MCF 10A (cell line): Measurements from ENCODE around the gene RBBP8. TPM values are rescaled to one million over a fixed set of nuclear protein-coding genes. Genes with fewer than 3 reads are reported as not detected.

Source experiments
- BruUV-seq: library from RNA; stranded (reverse); fragments of 400-500 nt; replicated peaks from 2 replicates; lab custom pipeline; 2021; lab: Mats Ljungman, UMichigan
- CTCF ChIA-PET: fragments of 300-600 bp; sonication (Branson Sonifier 250); formaldehyde crosslinking; extraction: SDS; loops from one replicate; lab custom pipeline; 2021; ENCODE audit warnings: antibody characterized with exemption, inconsistent platforms; lab: Yijun Ruan, JAX
- POLR2A ChIA-PET: fragments of 300-600, 350-650 bp; sonication (Branson Sonifier 250); formaldehyde crosslinking; extraction: SDS; loops from one replicate; lab custom pipeline; 2020; ENCODE audit warnings: antibody characterized with exemption, inconsistent platforms; lab: Yijun Ruan, JAX
- DNase-seq: peaks from one replicate; pipeline ENCODE4 v3.0.0-alpha.2; 2018; ENCODE audit not compliant: unreplicated experiment
- H3K27ac Mint-ChIP-seq: one replicate; pipeline ENCODE4 v1.8.0; 2022; ENCODE audit warnings: mild to moderate bottlenecking, low read depth, mixed read lengths; ENCODE audit not compliant: unreplicated experiment
- H3K27me3 Mint-ChIP-seq: one replicate; pipeline ENCODE4 v1.8.0; 2022; ENCODE audit warnings: mixed read lengths; ENCODE audit not compliant: insufficient read depth, unreplicated experiment
- H3K36me3 Mint-ChIP-seq: one replicate; pipeline ENCODE4 v1.8.0; 2022; ENCODE audit warnings: mild to moderate bottlenecking, moderate library complexity, mixed read lengths; ENCODE audit not compliant: insufficient read depth, unreplicated experiment
- H3K4me1 Mint-ChIP-seq: one replicate; pipeline ENCODE4 v1.8.0; 2022; ENCODE audit warnings: mixed read lengths; ENCODE audit not compliant: insufficient read depth, unreplicated experiment
- H3K4me3 Mint-ChIP-seq: one replicate; pipeline ENCODE4 v1.8.0; 2022; ENCODE audit warnings: mild to moderate bottlenecking, moderate library complexity, mixed read lengths; ENCODE audit not compliant: unreplicated experiment
- H3K9me3 Mint-ChIP-seq: one replicate; pipeline ENCODE4 v1.8.0; 2022; ENCODE audit warnings: mixed read lengths; ENCODE audit not compliant: unreplicated experiment
- CTCF ChIP-seq: fragments of 200-600 bp; IDR thresholded peaks from one replicate; pipeline ENCODE4 v1.8.0; 2022; ENCODE audit warnings: antibody characterized with exemption, mild to moderate bottlenecking; ENCODE audit not compliant: unreplicated experiment
- intact Hi-C: fragments of 100-400 bp; cut with micrococcal nuclease; formaldehyde crosslinking; loops from 2 replicates; pipeline ENCODE4 v1.14.1; 2022
- total RNA-seq: library from RNA; stranded (reverse); gene quantifications from 2 replicates; pipeline ENCODE4 v1.2.3, GENCODE V29; 2022

The RBBP8 gene
- total RNA-seq, 1 experiment from 2014 or later, result 59.7 TPM

- no peaks in the 10 kb centered on the region for H3K36me3 Mint-ChIP-seq
- H3K27ac Mint-ChIP-seq, result no peak overlapping the region
- no TSS peak for BruUV-seq
- DNase-seq, result no peak
- no peak overlapping the region for H3K4me3 Mint-ChIP-seq
- no peaks in the 10 kb centered on the region for H3K27me3 Mint-ChIP-seq
- TF ChIP-seq CTCF, result no peak
- POLR2A ChIA-PET, result interaction anchor here (0.9 to 1.6 kb wide), 2 partner anchors 9 to 65 kb away, joined by 5 to 6 read pairs; no protein-coding TSS in a partner anchor
- intact Hi-C loops, result no loop called here
- CTCF ChIA-PET, result interaction anchor here (0.6 kb wide), 1 partner anchor 140 kb away, joined by 3 read pairs; no protein-coding TSS in a partner anchor
- H3K4me1 Mint-ChIP-seq, result no peaks in the 10 kb centered on the region
- H3K9me3 Mint-ChIP-seq, result no peaks in the 10 kb centered on the region
These were observed 11.4 kb upstream of the RBBP8 start for GRCh38 chr18:22921772-22922171.

- no peak for DNase-seq
- POLR2A ChIA-PET, result interaction anchor here (1.5 to 3.6 kb wide), 2 partner anchors 8 to 19 kb away, joined by 4 to 12 read pairs; partner anchors contain the start of gene RBBP8
- no peaks in the 10 kb centered on the region for H3K27me3 Mint-ChIP-seq
- no peaks in the 10 kb centered on the region for H3K4me1 Mint-ChIP-seq
- intact Hi-C loops, result no loop called here
- BruUV-seq, result no TSS peak
- TF ChIP-seq CTCF, result no peak
- H3K4me3 Mint-ChIP-seq, result no peak overlapping the region
- H3K9me3 Mint-ChIP-seq, result no peaks in the 10 kb centered on the region
- no peak overlapping the region for H3K27ac Mint-ChIP-seq
- H3K36me3 Mint-ChIP-seq, result no peaks in the 10 kb centered on the region
- CTCF ChIA-PET, result interaction anchor here (1.0 kb wide), 1 partner anchor 28 kb away, joined by 3 read pairs; no protein-coding TSS in a partner anchor
These were observed 8.5 kb upstream of the RBBP8 start for GRCh38 chr18:22924589-22924988.

GRCh38 chr18:22926454-22926853 is 6.7 kb upstream of the RBBP8 start:
- ChIA-PET POLR2A (no interaction called here), CTCF (no interaction called here)
- Mint-ChIP-seq H3K27ac (no peak overlapping the region), H3K27me3 (no peaks in the 10 kb centered on the region), H3K9me3 (no peaks in the 10 kb centered on the region), H3K36me3 (no peaks in the 10 kb centered on the region), H3K4me3 (no peak overlapping the region), H3K4me1 (no peaks in the 10 kb centered on the region)
- no peak for DNase-seq
- intact Hi-C loops, result no loop called here
- BruUV-seq, result no TSS peak
- no peak for TF ChIP-seq CTCF

GRCh38 chr18:22928339-22928738 is 4.8 kb upstream of the RBBP8 start:
- POLR2A ChIA-PET, result interaction anchor here (0.6 to 1.8 kb wide), 3 partner anchors 11 to 80 kb away, joined by 3 to 12 read pairs (median 3); no protein-coding TSS in a partner anchor
- CTCF ChIA-PET, result interaction anchor here (0.5 to 4.3 kb wide), 10 partner anchors 10 to 203 kb away, joined by 3 to 27 read pairs (median 5); no protein-coding TSS in a partner anchor
- H3K27ac Mint-ChIP-seq, result no peak overlapping the region

More at GRCh38 chr18:22928339-22928738, 4.8 kb upstream of the RBBP8 start:
- no peak for TF ChIP-seq CTCF
- Mint-ChIP-seq H3K4me3 (no peak overlapping the region), H3K36me3 (no peaks in the 10 kb centered on the region), H3K9me3 (no peaks in the 10 kb centered on the region), H3K27me3 (no peaks in the 10 kb centered on the region), H3K4me1 (peaks cover 6% of the 10 kb centered on the region)
- DNase-seq, result no peak
- intact Hi-C loops, result no loop called here
- no TSS peak for BruUV-seq
